HepG2 (cell line): ENCODE results near the gene COX4I2. TPM values are rescaled to one million over a fixed set of nuclear protein-coding genes. Genes with fewer than 3 reads are reported as not detected.

Source experiments
- BRF2 ChIP-seq: sonication (generic); formaldehyde crosslinking; IDR thresholded peaks from 2 replicates; pipeline ENCODE4 v1.8.1; 2022; ENCODE audit warnings: mild to moderate bottlenecking, missing genetic modification reagents
- MAZ ChIP-seq, 2 experiments: sonication (generic) in 1 of 2; formaldehyde crosslinking in 1 of 2; IDR thresholded peaks; 2 replicates each; pipeline versions ENCODE4 v1.5.0 to v1.6.1; 2012 to 2020; ENCODE audit warnings: low read depth in 2 of 2, mild to moderate bottlenecking in 2 of 2, borderline replicate concordance in 1 of 2, improper control_type of control experiment in 1 of 2, low read length in 1 of 2, missing genetic modification reagents in 1 of 2, moderate library complexity in 1 of 2
- MNT ChIP-seq: fragments of 450-650 bp; IDR thresholded peaks from 2 replicates; pipeline ENCODE4 v1.6.1; 2016
- NR2F1 ChIP-seq, 2 experiments: fragments of 450-650 bp in 1 of 2; formaldehyde crosslinking in 1 of 2; IDR thresholded peaks; 2 replicates each; pipeline versions ENCODE4 v1.5.0 to v1.6.1; 2016 to 2020; ENCODE audit warnings: mild to moderate bottlenecking in 1 of 2, missing compliant biosample characterization in 1 of 2, missing genetic modification reagents in 1 of 2, moderate library complexity in 1 of 2
- RXRB ChIP-seq: IDR thresholded peaks from 2 replicates; pipeline ENCODE4 v1.6.1; 2016; ENCODE audit warnings: borderline replicate concordance, missing genetic modification reagents, missing compliant biosample characterization
- SMAD9 ChIP-seq: sonication (generic); formaldehyde crosslinking; IDR thresholded peaks from 2 replicates; pipeline ENCODE4 v1.5.1; 2020; ENCODE audit warnings: mild to moderate bottlenecking, missing genetic modification reagents
- STAG1 ChIP-seq: sonication (generic); formaldehyde crosslinking; IDR thresholded peaks from 2 replicates; pipeline ENCODE4 v1.4.0; 2020; ENCODE audit warnings: missing genetic modification reagents
- TSC22D2 ChIP-seq: sonication (generic); formaldehyde crosslinking; IDR thresholded peaks from 2 replicates; pipeline ENCODE4 v1.5.1; 2020; ENCODE audit warnings: missing genetic modification reagents, mild to moderate bottlenecking, borderline replicate concordance
- YY1 ChIP-seq: IDR thresholded peaks from 2 replicates; pipeline ENCODE4 v1.6.1; 2011; ENCODE audit warnings: low read length, low read depth, moderate library complexity, mild to moderate bottlenecking; ENCODE audit not compliant: insufficient read depth, insufficient replicate concordance
- ZBTB25 ChIP-seq: IDR thresholded peaks from 2 replicates; pipeline ENCODE4 v1.6.1; 2018; ENCODE audit warnings: missing genetic modification reagents
- ZBTB34 ChIP-seq: sonication (generic); formaldehyde crosslinking; IDR thresholded peaks from 2 replicates; pipeline ENCODE4 v1.8.0; 2022; ENCODE audit warnings: mild to moderate bottlenecking, missing genetic modification reagents
- ZC3H13 ChIP-seq: sonication (generic); formaldehyde crosslinking; IDR thresholded peaks from 2 replicates; pipeline ENCODE4 v1.8.1; 2023; ENCODE audit warnings: mild to moderate bottlenecking, missing genetic modification reagents, moderate library complexity
- ZNF615 ChIP-seq: sonication (generic); formaldehyde crosslinking; IDR thresholded peaks from 2 replicates; pipeline ENCODE4 v1.5.0; 2020; ENCODE audit warnings: mild to moderate bottlenecking, missing genetic modification reagents, borderline replicate concordance
- ZNF619 ChIP-seq: sonication (generic); formaldehyde crosslinking; IDR thresholded peaks from 2 replicates; pipeline ENCODE4 v1.4.0; 2020; ENCODE audit warnings: mild to moderate bottlenecking, missing genetic modification reagents
- ZNF646 ChIP-seq: sonication (generic); formaldehyde crosslinking; IDR thresholded peaks from 2 replicates; pipeline ENCODE4 v1.9.0; 2021; ENCODE audit warnings: mild to moderate bottlenecking, missing genetic modification reagents
- ZNF776 ChIP-seq: sonication (generic); formaldehyde crosslinking; IDR thresholded peaks from 2 replicates; pipeline ENCODE4 v1.4.0; 2020; ENCODE audit warnings: mild to moderate bottlenecking, missing genetic modification reagents
- polyA plus RNA-seq, 8 experiments: library from polyadenylated mRNA; depleted of rRNA in 3 of 8; stranded (reverse) in 7 of 8; unstranded in 1 of 8; fragments of >200 nt; fragmentation: Illumina TruSeq in 4 of 8; extraction: Trizol in 4 of 8; gene quantifications; 2 replicates each; pipeline versions ENCODE4 v1.2.1 to v1.2.3, GENCODE V29; 2011 to 2016; ENCODE audit warnings: low read depth in 4 of 8, missing spikeins in 1 of 8, mixed read lengths in 1 of 8; ENCODE audit not compliant: insufficient read depth in 1 of 8
- total RNA-seq, 5 experiments: library from RNA; depleted of rRNA; stranded (reverse); fragments of >200 nt; fragmentation: Illumina TruSeq; extraction: Trizol; gene quantifications; 2 replicates each; pipeline ENCODE4 v1.2.3, GENCODE V29; 2016; ENCODE audit warnings: low read depth in 1 of 5

Gene COX4I2
- total and polyA plus RNA-seq, 2 of the 13 experiments (the other 11 are each of a cell fraction or from before 2014, with no cell fraction given) = 1.1 TPM; not detected in 1

GRCh38 chr20:31608251-31608945 is 29.3 kb upstream of the COX4I2 start (continued):
- TF ChIP-seq ZNF646 (CRISPR knock-in tag) (peak; percentile 90), STAG1 (CRISPR knock-in tag) (peak; percentile 35), ZBTB25 (peak; percentile 99; the same call in 1 of the 2 replicates), ZNF776 (peak; percentile 99), ZNF615 (peak; percentile 99), SMAD9 (CRISPR knock-in tag) (peak; percentile 87), BRF2 (CRISPR knock-in tag) (peak; percentile 98), TSC22D2 (CRISPR knock-in tag) (peak; percentile 80; the same call in 1 of the 2 replicates), ZBTB34 (CRISPR knock-in tag) (peak; percentile 100), ZNF619 (CRISPR knock-in tag) (peak; percentile 74; the same call in 1 of the 2 replicates), NR2F1 (CRISPR knock-in tag; IDR thresholded peaks at IDR 0.05) (peak; percentile 90 to 94), MAZ (IDR thresholded peaks at IDR 0.05; ENCODE audit: borderline replicate concordance, low read depth, low read length) (peak; percentile 100), MAZ (CRISPR knock-in tag; IDR thresholded peaks at IDR 0.05; ENCODE audit: low read depth) (peak; percentile 100), MNT (peak; percentile 97), RXRB (peak; percentile 99), ZC3H13 (CRISPR knock-in tag) (peak; percentile 100), YY1 (peak; percentile 87)
